Spleen (tissue), 11 donors: ENCODE results near the gene FGD5. TPM values are rescaled to one million over a fixed set of nuclear protein-coding genes. Genes with fewer than 3 reads are reported as not detected.

ENCODE experiments used
- DNase-seq: peaks from one replicate; pipeline ENCODE4 v3.0.0-alpha.2; 2020
- H3K27ac ChIP-seq, 8 donors: fragments of 200-600 bp; sonication (generic) in 7 of 8; 1 replicate in 4 of 8; 2 replicates in 4 of 8; pipeline versions ENCODE4 v1.5.0 to v1.8.0; 2016 to 2021; ENCODE audit warnings: inconsistent platforms in 4 of 8, mild to moderate bottlenecking in 4 of 8, moderate library complexity in 1 of 8
- H3K27me3 ChIP-seq, 7 donors: fragments of 200-600 bp; sonication (generic) in 6 of 7; replicated peaks in 1 of 7; 1 replicate in 4 of 7; 2 replicates in 3 of 7; pipeline versions ENCODE4 v1.5.0 to v1.8.0; 2016 to 2021; ENCODE audit warnings: inconsistent platforms in 3 of 7, mild to moderate bottlenecking in 1 of 7
- H3K36me3 ChIP-seq, 6 donors: fragments of 200-600 bp; sonication (generic) in 5 of 6; 1 replicate in 4 of 6; 2 replicates in 2 of 6; pipeline versions ENCODE4 v1.5.0 to v1.8.0; 2016 to 2021; ENCODE audit warnings: inconsistent platforms in 2 of 6
- H3K4me1 ChIP-seq, 6 donors: fragments of 200-600 bp; sonication (generic) in 5 of 6; 1 replicate in 3 of 6; 2 replicates in 3 of 6; pipeline versions ENCODE4 v1.5.0 to v1.8.0; 2016 to 2021; ENCODE audit warnings: inconsistent platforms in 3 of 6
- H3K4me3 ChIP-seq, 8 donors: fragments of 200-600 bp; sonication (generic) in 7 of 8; 1 replicate in 4 of 8; 2 replicates in 4 of 8; pipeline versions ENCODE4 v1.5.0 to v1.8.0; 2016 to 2021; ENCODE audit warnings: inconsistent platforms in 4 of 8, mild to moderate bottlenecking in 4 of 8, moderate library complexity in 2 of 8
- H3K9me3 ChIP-seq, 8 donors: fragments of 200-600 bp; sonication (generic) in 7 of 8; 1 replicate in 4 of 8; 2 replicates in 4 of 8; pipeline versions ENCODE4 v1.5.0 to v1.8.0; 2016 to 2021; ENCODE audit warnings: inconsistent platforms in 4 of 8
- POLR2A ChIP-seq, 3 donors: fragments of 450-650 bp; IDR thresholded peaks; one replicate each; pipeline ENCODE4 v1.5.1; 2017; ENCODE audit warnings: antibody characterized with exemption in 3 of 3, mild to moderate bottlenecking in 1 of 3
- POLR2AphosphoS5 ChIP-seq, 3 donors: sonication (generic); formaldehyde crosslinking; IDR thresholded peaks; one replicate each; pipeline ENCODE4 v1.5.1; 2017; ENCODE audit warnings: antibody characterized with exemption in 3 of 3
- WGBS, 5 donors: extraction: QIAGEN DNeasy Blood & Tissue Kit in 3 of 5; methylation state at CpG; one replicate each; pipeline versions ENCODE4 v1.1.5 to v1.1.7; 2013 to 2018; 5-methylcytosine and 5-hydroxymethylcytosine counted together
- intact Hi-C: fragments of 100-400 bp; cut with DNase I; formaldehyde crosslinking; loops from one replicate; pipeline ENCODE4 v1.15.0; 2023; ENCODE audit warnings: low total_unique reads
- polyA plus RNA-seq, 3 donors: library from polyadenylated mRNA; stranded (reverse); fragments of 200-250 nt; gene quantifications; one replicate each; pipeline ENCODE4 v1.2.1, GENCODE V29; 2013
- total RNA-seq, 7 donors: library from RNA; depleted of rRNA in 3 of 7; stranded (reverse); fragments of >200 nt in 3 of 7; fragmentation: NEBNext Ultra II Directional in 4 of 7; extraction: Animal tissue kit (Norgen Biotek cat#: 25700) in 4 of 7; gene quantifications; one replicate each; pipeline versions ENCODE4 v1.1.0 to v1.2.1, GENCODE V29; 2016 to 2021
- TF ChIP-seq, protein P1 (sequence below), 11 experiments: fragments of 200-600 bp in 7 of 11; fragments of 450-650 bp in 4 of 11; sonication (generic) in 4 of 11; IDR thresholded peaks in 8 of 11; conservative IDR thresholded peaks in 3 of 11; 1 replicate in 7 of 11; 2 replicates in 4 of 11; pipeline versions ENCODE4 v1.4.0 to v1.8.0; 2016 to 2021; ENCODE audit warnings: antibody characterized with exemption in 11 of 11, inconsistent platforms in 4 of 11, mild to moderate bottlenecking in 1 of 11
- donor health status: healthy with polysubstance abuse.
- donor health status: DM: no; HTN: no; CAD: no; lungs with moderate emphysema.
- donor health status: DM: no; HTN: no; CAD: no.
- donor health status: Bipolar disorder and iron deficiency.
- donor health status: healthy.
- donor health status: DM: no; HTN: no; CAD: no.
- donor health status: DM: yes; HTN: yes; CAD: no.

The FGD5 gene
- total and polyA plus RNA-seq, 10 donors: 6.0 to 145 (median 63.8) TPM

GRCh38 chr3:14789221-14789620 lies 29.5 kb upstream of the FGD5 start:
- TF ChIP-seq, protein P1, sequence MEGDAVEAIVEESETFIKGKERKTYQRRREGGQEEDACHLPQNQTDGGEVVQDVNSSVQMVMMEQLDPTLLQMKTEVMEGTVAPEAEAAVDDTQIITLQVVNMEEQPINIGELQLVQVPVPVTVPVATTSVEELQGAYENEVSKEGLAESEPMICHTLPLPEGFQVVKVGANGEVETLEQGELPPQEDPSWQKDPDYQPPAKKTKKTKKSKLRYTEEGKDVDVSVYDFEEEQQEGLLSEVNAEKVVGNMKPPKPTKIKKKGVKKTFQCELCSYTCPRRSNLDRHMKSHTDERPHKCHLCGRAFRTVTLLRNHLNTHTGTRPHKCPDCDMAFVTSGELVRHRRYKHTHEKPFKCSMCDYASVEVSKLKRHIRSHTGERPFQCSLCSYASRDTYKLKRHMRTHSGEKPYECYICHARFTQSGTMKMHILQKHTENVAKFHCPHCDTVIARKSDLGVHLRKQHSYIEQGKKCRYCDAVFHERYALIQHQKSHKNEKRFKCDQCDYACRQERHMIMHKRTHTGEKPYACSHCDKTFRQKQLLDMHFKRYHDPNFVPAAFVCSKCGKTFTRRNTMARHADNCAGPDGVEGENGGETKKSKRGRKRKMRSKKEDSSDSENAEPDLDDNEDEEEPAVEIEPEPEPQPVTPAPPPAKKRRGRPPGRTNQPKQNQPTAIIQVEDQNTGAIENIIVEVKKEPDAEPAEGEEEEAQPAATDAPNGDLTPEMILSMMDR (IDR thresholded peaks at IDR 0.05 in 8 of 11, conservative IDR thresholded peaks at IDR 0.05 in 3 of 11): no peak
- TF ChIP-seq POLR2AphosphoS5 (IDR thresholded peaks at IDR 0.05): no peak
- no peak for TF ChIP-seq POLR2A (IDR thresholded peaks at IDR 0.05)
- Histone ChIP-seq H3K4me1 (peaks cover 0 to 44% (median 20%) of the 10 kb centered on the region in 6 donors), H3K27ac (no peak overlapping the region), H3K27me3 (peaks cover 0 to 19% (median 0%) of the 10 kb centered on the region in 7 donors), H3K9me3 (no peaks in the 10 kb centered on the region), H3K36me3 (no peaks in the 10 kb centered on the region), H3K4me3 (no peak overlapping the region)
- 72 to 88% (median 81%) methylated on average over 5 of the region's 5 CpGs for WGBS, 5 donors
- DNase-seq: peak; percentile 27
- intact Hi-C loops: no loop called here

- TF ChIP-seq, protein P1 (IDR thresholded peaks at IDR 0.05 in 8 of 11, conservative IDR thresholded peaks at IDR 0.05 in 3 of 11): no peak
- TF ChIP-seq POLR2AphosphoS5 (IDR thresholded peaks at IDR 0.05): no peak
- TF ChIP-seq POLR2A (IDR thresholded peaks at IDR 0.05): no peak
- DNase-seq: peak; percentile 54
- intact Hi-C loops: loop anchor here (10.0 kb wide), 1 partner anchor 125 kb away; no protein-coding TSS in a partner anchor
- 70 to 84% (median 77%) methylated on average over 10 of the region's 10 CpGs for WGBS, 5 donors
- no peaks in the 10 kb centered on the region for H3K9me3 ChIP-seq
- no peak overlapping the region for H3K4me3 ChIP-seq
- peaks cover 0 to 19% (median 0%) of the 10 kb centered on the region in 7 donors for H3K27me3 ChIP-seq
- no peak overlapping the region for H3K27ac ChIP-seq
- peaks cover 0 to 42% (median 19%) of the 10 kb centered on the region in 6 donors for H3K4me1 ChIP-seq
- H3K36me3 ChIP-seq: no peaks in the 10 kb centered on the region
Observed at GRCh38 chr3:14789640-14790285, 29.0 kb upstream of the FGD5 start.

DNA sequence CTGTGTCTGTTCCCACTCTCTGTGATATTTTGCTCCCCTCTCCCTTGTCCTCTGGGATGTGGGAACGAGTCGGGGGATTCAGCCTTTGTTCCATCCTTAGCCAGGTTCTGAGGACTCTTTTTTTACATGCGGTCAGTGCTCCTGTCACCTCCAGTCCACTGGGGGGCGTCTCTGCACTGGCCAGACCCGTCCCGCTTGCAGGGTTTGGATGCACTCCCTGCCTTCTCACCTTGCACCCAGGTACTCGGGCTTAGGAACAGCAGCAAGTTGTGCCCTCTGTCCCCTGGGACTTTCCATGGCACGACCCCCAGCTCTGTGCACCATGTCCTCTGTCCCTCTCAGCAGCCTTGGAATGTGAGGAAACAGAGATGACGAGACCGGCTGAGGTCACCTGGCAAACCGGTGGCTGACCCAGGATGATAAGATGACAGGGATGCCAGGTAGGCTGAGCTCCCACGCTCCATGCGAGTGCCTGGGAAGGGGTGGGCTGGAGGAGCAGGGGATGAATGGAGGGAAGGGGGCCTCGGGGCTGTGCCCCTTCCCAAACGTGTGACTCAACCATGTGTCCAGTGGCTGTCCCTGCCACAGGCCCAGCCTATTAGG lies 27.3 kb upstream of the FGD5 start:
- H3K4me3 ChIP-seq: no peak overlapping the region
- WGBS, 5 donors: 30 to 36% (median 33%) methylated on average over 15 of the region's 15 CpGs
- peak; percentile 80 for DNase-seq
- peaks cover 0 to 32% (median 18%) of the 10 kb centered on the region in 6 donors for H3K4me1 ChIP-seq
- H3K36me3 ChIP-seq: no peaks in the 10 kb centered on the region
- H3K27me3 ChIP-seq: peaks cover 0 to 19% (median 0%) of the 10 kb centered on the region in 7 donors
- intact Hi-C loops: loop anchor here (10.0 kb wide), 1 partner anchor 123 kb away; no protein-coding TSS in a partner anchor
- no peak overlapping the region for H3K27ac ChIP-seq
- TF ChIP-seq, protein P1 (IDR thresholded peaks at IDR 0.05 in 8 of 11, conservative IDR thresholded peaks at IDR 0.05 in 3 of 11): peak; percentile 11 to 69 (median 60)
- no peak for TF ChIP-seq POLR2A (IDR thresholded peaks at IDR 0.05)
- TF ChIP-seq POLR2AphosphoS5 (IDR thresholded peaks at IDR 0.05): peak; percentile 22 to 58 (median 23)
- H3K9me3 ChIP-seq: no peaks in the 10 kb centered on the region

GRCh38 chr3:14792691-14793121 lies 26.1 kb upstream of the FGD5 start:
- H3K9me3 ChIP-seq: no peaks in the 10 kb centered on the region
- WGBS, 5 donors: 64 to 91% (median 82%) methylated on average over 7 to 9 of the region's 9 CpGs
- H3K4me3 ChIP-seq: no peak overlapping the region
- DNase-seq: peak; percentile 68
- peaks cover 0 to 19% (median 0%) of the 10 kb centered on the region in 7 donors for H3K27me3 ChIP-seq
- no peaks in the 10 kb centered on the region for H3K36me3 ChIP-seq
- peaks cover 0 to 32% (median 18%) of the 10 kb centered on the region in 6 donors for H3K4me1 ChIP-seq
- intact Hi-C loops: loop anchor here (10.0 kb wide), 1 partner anchor 122 kb away; no protein-coding TSS in a partner anchor
- TF ChIP-seq POLR2AphosphoS5 (IDR thresholded peaks at IDR 0.05) (no peak), POLR2A (IDR thresholded peaks at IDR 0.05) (no peak)
- TF ChIP-seq, protein P1 (IDR thresholded peaks at IDR 0.05 in 8 of 11, conservative IDR thresholded peaks at IDR 0.05 in 3 of 11): no peak
- peak overlapping the region in 7 of 8 donors; percentile 20 to 72 (median 54) for H3K27ac ChIP-seq
